ENCODE measurements around the gene HTR3E. TPM values are rescaled to one million over a fixed set of nuclear protein-coding genes. Genes with fewer than 3 reads are reported as not detected.

The HTR3E gene
- total RNA-seq, 6 experiments from 2014 or later: not detected

GRCh38 chr3:184156522-184156955, 59.7 kb downstream of the HTR3E start:
- peak overlapping the region; percentile 86 to 93 (median 93) for H3K4me3 ChIP-seq
- intact Hi-C loops (cut with DNase I): no loop called here
- H3K36me3 ChIP-seq: no peaks in the 10 kb centered on the region
- DNase-seq (peak in 1 of 3 donors; percentile 42), ATAC-seq (peak; percentile 33 to 44 (median 40))
- H3K4me1 ChIP-seq: peaks cover 0 to 28% (median 11%) of the 10 kb centered on the region in 4 donors
- no CpG with 5 or more reads among the region's 6 CpGs for WGBS (ENCODE audit: insufficient coverage, low coverage, low lambda C conversion rate, missing lambda C conversion rate)
- TF ChIP-seq CTCF (IDR thresholded peaks at IDR 0.05): no peak
- no peak for TF ChIP-seq POLR2A (IDR thresholded peaks at IDR 0.05)
- peak overlapping the region; percentile 54 to 75 (median 62) for H3K27ac ChIP-seq
- no peaks in the 10 kb centered on the region for H3K9me3 ChIP-seq
- H3K27me3 ChIP-seq: no peaks in the 10 kb centered on the region

Small RNAs within 50 kb of the gene (small RNA-seq; reads per million reads assigned to genes)
- 0 reads per million in 2 experiments for gene RF00019

Other genes starting within 250 kb of the HTR3E start
- 10 to 100 TPM; 23.7 to 29.0 (median 26.2) TPM for gene PARL, start 212.2 kb upstream of the HTR3E start, total RNA-seq
- 1 to 10 TPM; 5.5 to 9.4 (median 7.6) TPM for gene ABCC5, start 79.2 kb upstream of the HTR3E start, total RNA-seq
- not detected for gene HTR3D, start 65.3 kb upstream of the HTR3E start, total RNA-seq
- not detected for gene HTR3C, start 44.0 kb upstream of the HTR3E start, total RNA-seq
- 10 to 100 TPM; 16.7 to 25.6 (median 20.5) TPM for gene EIF2B5, start 38.3 kb downstream of the HTR3E start, total RNA-seq
- 10 to 100 TPM; 18.9 to 28.1 (median 21.8) TPM for gene DVL3, start 58.3 kb downstream of the HTR3E start, total RNA-seq
- gene AP2M1, start 77.8 kb downstream of the HTR3E start, total RNA-seq: 100 to 1,000 TPM in 4 of 6 experiments, 10 to 100 TPM in 2; 87.4 to 119 (median 105) TPM
- 10 to 100 TPM; 33.7 to 40.6 (median 38.5) TPM for gene ABCF3, start 89.1 kb downstream of the HTR3E start, total RNA-seq
- under 1 TPM in 3 of 6 experiments, not detected in 3; 0.21 to 0.59 (median 0.25) TPM for gene VWA5B2, start 132.5 kb downstream of the HTR3E start, total RNA-seq
- 100 to 1,000 TPM in 2 of 6 experiments, 10 to 100 TPM in 4; 29.3 to 130 (median 35.5) TPM for gene ALG3, start 151.9 kb downstream of the HTR3E start, total RNA-seq
- 10 to 100 TPM in 2 of 6 experiments, 1 to 10 TPM in 4; 4.9 to 19.4 (median 7.1) TPM for gene EEF1AKMT4, start 152.6 kb downstream of the HTR3E start, total RNA-seq
- under 1 TPM in 3 of 6 experiments, not detected in 3; 0.21 to 0.42 (median 0.24) TPM for gene CAMK2N2, start 164.5 kb downstream of the HTR3E start, total RNA-seq
- gene ECE2, start 179.0 kb downstream of the HTR3E start, total RNA-seq: not detected
- gene PSMD2, start 202.2 kb downstream of the HTR3E start, total RNA-seq: 100 to 1,000 TPM in 3 of 6 experiments, 10 to 100 TPM in 3; 85.5 to 153 (median 103) TPM
- gene EIF4G1, start 217.5 kb downstream of the HTR3E start, total RNA-seq: 100 to 1,000 TPM; 262 to 368 (median 291) TPM
- gene FAM131A, start 240.5 kb downstream of the HTR3E start, total RNA-seq: 1 to 10 TPM; 2.4 to 6.5 (median 3.1) TPM